Endometrial microvascular endothelial cells (primary cell): ENCODE results near the gene NINL. TPM values are rescaled to one million over a fixed set of nuclear protein-coding genes. Genes with fewer than 3 reads are reported as not detected.
"Not testable (repeated sequence)": the region's sequence is repeated elsewhere in the genome, so short reads cannot be mapped to it uniquely, and the experiment has no call there.

Source experiments
- in situ Hi-C: cut with HindIII; loops from 2 replicates; pipeline ENCODE4 v1.10.0; 2017; ENCODE audit warnings: low sequenced_read_pairs, low pct_unique_long_range_greater_than_20kb; ENCODE audit errors: inconsistent ontology term
- total RNA-seq: library from RNA; depleted of rRNA; stranded (reverse); fragments of >200 nt; gene quantifications from one replicate; pipeline ENCODE4 v1.2.3, GENCODE V29; 2015; ENCODE audit errors: inconsistent ontology term

NINL gene
- total RNA-seq, 1 donor from 2014 or later, result 2.5 TPM

- in situ Hi-C loops, result no loop called here
Measured at GRCh38 chr20:25563876-25564275, 21.5 kb downstream of the NINL start.

GRCh38 chr20:25563362-25563761 lies 22.0 kb downstream of the NINL start:
- in situ Hi-C loops, result no loop called here

- in situ Hi-C loops, result not testable (repeated sequence)
Measured at GRCh38 chr20:25561771-25562170, 23.6 kb downstream of the NINL start.

GRCh38 chr20:25553819-25554296 lies 31.5 kb downstream of the NINL start:
- in situ Hi-C loops, result no loop called here

- in situ Hi-C loops, result no loop called here
Measured at GRCh38 chr20:25552977-25553376, 32.4 kb downstream of the NINL start.

- in situ Hi-C loops, result no loop called here
Measured at GRCh38 chr20:25551413-25552215, 33.7 kb downstream of the NINL start.

GRCh38 chr20:25550645-25551337 lies 34.5 kb downstream of the NINL start:
- in situ Hi-C loops, result not testable (repeated sequence)

GRCh38 chr20:25549843-25550477 lies 35.4 kb downstream of the NINL start:
- in situ Hi-C loops, result no loop called here

GRCh38 chr20:25549172-25549773 lies 36.1 kb downstream of the NINL start:
- in situ Hi-C loops, result no loop called here

GRCh38 chr20:25548613-25549086 lies 36.7 kb downstream of the NINL start:
- in situ Hi-C loops, result no loop called here

GRCh38 chr20:25547999-25548398 lies 37.3 kb downstream of the NINL start:
- in situ Hi-C loops, result no loop called here

- in situ Hi-C loops, result no loop called here
Measured at GRCh38 chr20:25547063-25547462, 38.3 kb downstream of the NINL start.

GRCh38 chr20:25546048-25546447 lies 39.3 kb downstream of the NINL start:
- in situ Hi-C loops, result no loop called here

- in situ Hi-C loops, result no loop called here
Measured at GRCh38 chr20:25545171-25545570, 40.2 kb downstream of the NINL start.

- in situ Hi-C loops, result no loop called here
Measured at GRCh38 chr20:25544734-25545133, 40.6 kb downstream of the NINL start.

GRCh38 chr20:25544311-25544710 lies 41.0 kb downstream of the NINL start:
- in situ Hi-C loops, result no loop called here

GRCh38 chr20:25543068-25543467 lies 42.3 kb downstream of the NINL start:
- in situ Hi-C loops, result no loop called here

GRCh38 chr20:25541676-25542075 lies 43.7 kb downstream of the NINL start:
- in situ Hi-C loops, result no loop called here
